Smooth muscle cell of the brain vasculature (primary cell): ENCODE results near the gene RLN1.
"Not testable (repeated sequence)": the region's sequence is repeated elsewhere in the genome, so short reads cannot be mapped to it uniquely, and the experiment has no call there.

Source experiments
- DNase-seq: peaks from one replicate; pipeline ENCODE4 v3.0.0-alpha.2; 2012; ENCODE audit warnings: low read depth, low spot score

RLN1 gene, protein sequence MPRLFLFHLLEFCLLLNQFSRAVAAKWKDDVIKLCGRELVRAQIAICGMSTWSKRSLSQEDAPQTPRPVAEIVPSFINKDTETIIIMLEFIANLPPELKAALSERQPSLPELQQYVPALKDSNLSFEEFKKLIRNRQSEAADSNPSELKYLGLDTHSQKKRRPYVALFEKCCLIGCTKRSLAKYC

DNA sequence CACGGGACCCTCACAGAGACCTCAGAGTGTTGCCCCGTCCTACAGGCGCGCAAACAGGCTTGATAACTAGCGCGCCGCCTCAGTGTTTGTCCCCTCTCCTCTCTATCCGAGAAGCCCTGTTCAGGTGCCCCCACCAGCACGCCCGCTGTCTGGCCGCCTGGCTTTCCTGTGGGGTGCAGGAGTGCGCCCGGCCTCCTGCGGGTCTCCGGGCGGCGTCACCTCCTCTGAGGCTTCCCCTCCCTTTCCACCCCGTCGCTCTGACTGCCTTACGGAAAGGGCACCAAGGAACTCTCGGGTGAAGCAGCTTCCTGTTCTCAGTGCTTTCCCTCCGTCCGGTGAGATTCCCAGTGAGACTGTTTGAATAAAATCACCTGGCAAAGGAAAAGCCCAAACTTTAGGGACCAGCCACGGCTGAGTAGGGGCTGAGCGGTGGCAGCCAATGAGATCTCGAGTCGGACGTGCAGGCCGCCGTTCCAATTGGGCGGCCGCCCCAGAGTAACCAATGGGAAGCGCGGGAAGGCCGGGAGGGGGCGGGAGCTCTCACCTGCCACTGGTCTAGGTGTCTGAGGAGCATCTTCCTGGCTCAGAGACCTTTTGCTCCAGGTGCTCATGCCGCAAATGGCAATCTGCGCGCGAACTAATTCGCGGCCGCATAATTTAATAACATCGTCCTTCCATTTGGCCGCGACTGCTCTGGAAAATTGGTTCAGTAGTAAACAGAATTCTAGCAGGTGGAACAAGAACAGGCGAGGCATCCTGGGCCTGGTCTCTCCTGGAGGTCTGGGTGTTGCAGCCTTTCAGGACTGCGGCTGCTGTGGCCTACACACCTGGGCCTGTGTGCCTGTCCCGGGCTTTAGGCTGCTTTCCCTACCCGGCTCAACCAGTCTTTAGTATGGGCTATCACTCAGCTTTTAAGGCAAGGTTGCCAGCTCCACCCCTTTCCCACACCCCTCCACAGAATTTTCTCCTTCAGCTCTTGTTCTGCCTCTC lies at the start of gene RLN1:
TSS of gene RLN1 (minus strand) at position 885 of the 990 bp plus-strand sequence. CDS start at position 755, 130 bp downstream.
- not testable (repeated sequence) for DNase-seq

DNA sequence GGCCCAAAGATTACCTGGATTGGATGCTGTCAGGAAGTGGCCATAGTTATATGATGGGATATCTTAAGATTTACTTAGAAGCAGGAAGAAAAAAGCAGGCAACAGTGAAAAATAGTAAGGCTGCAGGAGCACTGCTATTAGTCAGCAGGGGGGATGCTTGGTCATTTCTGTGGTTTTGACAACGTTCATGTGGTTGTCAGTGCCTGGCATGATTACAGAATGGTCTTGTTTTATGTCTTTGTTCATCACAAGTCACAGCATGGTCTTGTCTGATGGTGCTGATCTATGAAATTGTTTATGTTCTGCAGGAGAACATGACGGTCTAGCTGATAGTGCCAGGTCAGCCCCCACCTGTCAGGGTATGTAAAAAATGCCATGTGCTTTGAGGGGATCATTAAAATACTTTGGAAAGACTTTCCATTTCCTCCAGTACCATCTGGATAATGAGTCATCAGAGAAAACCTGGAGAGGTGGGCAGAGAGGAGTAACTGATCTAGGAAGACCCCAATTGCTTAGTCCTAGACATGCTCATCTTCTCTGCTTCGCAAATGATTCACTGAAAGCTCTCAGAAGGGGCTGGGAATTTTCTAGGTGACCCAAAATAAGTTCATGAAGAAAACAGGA lies 49.5 kb upstream of the RLN1 start:
- peak; percentile 87 for DNase-seq

DNA sequence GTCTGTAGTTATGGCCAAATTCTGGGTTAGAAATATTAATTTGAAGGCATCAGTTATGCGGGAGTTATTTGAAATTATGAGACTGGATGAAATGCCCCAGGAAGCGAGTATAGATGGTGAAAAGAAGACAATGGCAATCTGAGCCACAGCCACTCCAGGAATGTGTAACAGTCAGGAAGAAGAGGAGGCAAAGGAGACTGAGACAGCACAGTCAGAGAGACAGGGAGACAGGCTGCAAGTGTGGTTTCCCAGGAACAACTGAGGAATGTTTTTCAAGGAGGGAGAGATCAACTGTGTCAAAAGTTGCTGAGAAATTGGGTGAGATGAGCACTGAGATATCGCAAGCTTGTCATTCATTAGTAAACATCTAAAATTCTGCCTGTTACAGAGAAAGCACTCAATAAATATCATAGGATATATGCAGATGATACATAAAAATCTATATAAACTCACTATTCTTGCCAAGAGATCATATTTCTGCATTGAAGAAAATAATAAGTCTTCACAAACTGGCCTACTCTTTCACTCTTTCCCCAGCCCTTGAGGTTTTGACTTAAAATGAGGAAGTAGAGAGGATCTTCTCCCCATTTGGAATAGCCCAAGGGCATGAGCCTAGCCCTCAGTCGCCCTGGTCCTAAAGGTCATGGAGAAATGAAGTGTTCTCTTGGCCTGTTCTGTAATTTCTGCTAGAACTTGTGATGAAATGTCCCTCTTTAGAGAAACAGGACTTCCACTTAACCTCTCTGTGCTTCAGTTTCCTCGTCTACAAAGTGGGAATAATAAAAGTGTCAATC lies 48.5 kb upstream of the RLN1 start:
- peak; percentile 20 for DNase-seq

DNA sequence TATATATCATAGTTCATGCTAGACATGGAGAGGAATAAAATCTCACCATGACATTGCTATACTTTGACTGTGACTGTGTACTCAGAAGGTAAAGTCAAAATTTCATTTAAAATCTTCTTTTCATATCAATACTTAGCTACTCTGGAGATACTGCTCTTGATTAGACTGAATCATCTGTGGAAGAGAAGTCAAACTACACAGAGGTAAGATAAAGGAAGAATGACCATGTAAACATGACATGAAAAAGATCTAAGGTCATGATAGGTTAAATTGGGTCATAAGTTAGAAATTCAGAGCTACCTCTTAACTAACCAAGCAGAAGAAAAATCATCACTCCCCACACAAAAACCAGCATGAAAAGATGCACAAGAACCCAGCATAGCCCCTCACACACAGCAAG lies 44.8 kb upstream of the RLN1 start:
- DNase-seq, result no peak

DNA sequence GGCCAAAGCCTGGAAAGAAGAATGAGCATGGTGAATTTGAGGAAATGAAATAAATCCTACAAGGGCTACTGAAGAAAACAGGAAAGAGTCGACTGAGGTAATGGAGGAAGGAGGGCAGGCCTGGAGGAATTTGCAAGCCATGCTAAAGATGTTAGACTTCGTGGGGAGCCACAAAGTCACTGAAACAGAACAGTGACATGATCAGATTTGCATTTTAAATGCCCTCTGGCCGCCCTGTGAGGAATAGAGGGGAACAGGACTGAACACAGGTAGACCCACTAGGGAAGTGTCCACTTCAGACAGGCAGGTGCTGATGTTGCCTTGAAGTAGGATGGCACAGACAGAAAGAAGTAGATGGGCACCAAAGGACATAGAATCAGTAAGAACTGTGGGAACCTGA lies 42.8 kb upstream of the RLN1 start:
- no peak for DNase-seq

DNA sequence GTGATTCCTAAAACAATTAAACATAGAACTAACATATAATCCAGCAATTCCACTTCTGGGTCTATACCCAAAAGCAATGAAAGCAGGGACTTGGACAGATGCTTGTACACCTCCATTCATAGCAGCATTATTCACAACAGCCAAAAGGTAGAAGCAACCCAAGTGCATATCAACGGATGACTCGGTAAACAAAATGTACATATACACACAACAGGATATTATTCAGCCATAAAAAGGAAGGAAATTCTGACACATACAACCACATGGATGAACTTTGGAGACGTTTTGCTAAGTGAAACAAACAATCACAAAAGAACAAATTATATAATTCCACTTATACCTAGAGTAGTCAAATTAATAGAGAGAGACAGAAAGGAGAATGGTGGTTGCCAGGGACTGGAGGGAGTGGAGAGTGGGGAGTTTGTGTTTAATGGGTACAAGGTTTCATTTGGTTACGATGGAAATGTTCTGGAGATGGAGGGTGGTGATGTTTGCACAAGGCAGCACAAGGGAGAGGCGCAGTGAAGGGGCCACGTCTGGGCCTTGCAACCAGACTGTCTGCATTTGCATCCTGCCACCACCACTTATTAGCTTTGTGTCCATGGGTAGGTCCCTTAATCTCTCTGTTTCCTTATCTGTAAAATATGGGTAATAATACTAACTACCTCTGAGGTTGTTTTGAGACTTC lies 36.3 kb upstream of the RLN1 start:
- no peak for DNase-seq

DNA sequence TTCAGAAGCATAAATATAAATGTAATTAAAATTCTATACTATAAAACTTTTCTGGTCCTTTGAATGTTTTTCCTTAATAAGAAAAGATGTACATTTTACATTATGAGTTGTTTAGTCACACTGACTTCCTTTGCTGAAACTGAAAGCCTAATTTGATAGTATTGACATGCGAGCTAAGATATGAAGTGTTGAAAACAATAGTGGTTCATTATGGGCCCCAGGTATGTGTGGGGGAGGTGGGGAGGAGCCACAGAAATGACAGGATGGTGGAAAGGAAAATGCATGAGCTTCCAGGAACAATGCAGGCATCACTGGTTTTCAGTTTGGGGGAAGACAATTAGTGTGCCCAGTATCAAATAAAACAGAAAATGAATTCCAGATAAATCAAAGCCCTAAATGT lies 35.4 kb upstream of the RLN1 start:
- no peak for DNase-seq

DNA sequence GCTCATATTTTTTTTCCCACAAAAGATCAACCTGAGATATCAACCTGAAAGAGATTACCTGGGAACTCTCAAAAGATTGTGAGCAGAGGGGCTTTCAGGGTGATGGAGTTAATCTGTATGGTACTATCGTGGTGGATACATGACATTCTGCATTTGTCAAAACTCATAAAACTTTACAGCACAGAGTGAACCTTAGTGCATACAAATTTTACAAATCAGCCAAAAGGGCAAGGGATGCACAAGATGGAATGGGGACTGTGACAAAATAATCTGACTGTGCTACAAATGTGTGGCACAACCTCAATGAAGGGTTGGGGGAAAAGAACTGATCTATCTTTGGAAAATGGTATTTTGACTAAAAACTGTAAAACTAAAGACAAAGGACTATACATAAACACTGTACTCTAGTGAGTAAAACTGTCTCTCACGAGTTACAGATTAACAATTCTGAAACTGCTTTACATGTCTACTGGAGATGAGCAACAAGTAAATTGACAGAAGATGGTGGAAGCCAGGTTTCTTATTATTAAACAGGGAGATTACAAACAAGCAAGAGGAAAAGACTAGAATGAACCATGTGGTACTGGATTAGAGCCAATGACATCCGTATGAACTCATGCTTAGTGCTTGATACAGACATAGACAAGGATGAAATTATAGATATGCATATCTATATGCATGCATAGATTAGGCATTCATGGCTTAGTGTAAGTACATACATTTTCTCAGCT lies 24.8 kb upstream of the RLN1 start:
- no peak for DNase-seq

DNA sequence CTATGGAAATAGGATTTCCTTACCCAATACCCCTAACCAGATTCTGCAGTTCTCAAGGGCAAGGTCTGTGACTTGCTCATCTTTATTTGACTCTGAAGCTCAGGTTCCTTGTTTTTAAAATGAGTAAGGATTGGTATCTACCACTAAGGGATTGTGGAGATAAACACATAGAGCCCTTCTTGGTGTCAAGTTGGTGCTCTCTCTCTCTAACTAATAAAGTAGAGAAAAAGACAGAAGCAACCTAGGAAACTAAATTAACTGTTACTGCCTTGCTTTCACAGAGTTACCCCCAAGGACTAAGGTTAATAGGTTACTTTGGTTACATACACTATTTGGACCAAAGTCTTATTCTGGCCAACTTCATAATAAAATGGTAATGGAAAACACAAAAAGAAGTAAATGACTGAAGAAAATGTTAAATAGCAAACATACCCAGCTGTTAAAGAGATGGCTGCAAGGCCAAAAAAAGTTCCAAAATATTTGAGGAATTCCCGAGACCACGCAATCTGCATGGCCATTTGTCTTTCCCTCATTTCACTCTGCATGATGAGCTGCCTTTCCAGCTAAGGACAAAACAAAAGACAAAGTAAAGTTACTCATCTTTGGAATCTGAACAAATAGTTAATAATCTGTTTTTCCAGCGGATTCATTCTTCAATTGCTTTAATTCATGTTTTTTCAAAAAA lies 21.8 kb upstream of the RLN1 start:
- DNase-seq, result no peak

DNA sequence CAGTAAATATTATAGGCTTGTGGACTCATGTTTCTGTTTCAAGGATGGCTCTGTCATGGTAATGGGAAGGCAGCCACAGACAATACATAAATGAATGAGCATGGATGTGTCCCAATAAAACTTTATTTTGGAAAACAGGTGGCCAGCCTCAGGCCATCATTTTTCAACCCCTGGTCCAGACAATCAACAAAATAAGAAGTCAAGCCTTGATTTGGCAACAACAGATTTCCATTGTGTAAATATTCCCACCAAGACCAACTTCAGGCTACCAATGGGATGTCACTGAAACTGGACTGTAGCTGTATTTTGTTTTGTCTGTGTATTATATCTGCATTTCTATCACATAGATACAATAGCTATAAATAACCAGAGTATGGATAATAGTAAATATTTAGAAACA lies 20.7 kb upstream of the RLN1 start:
- DNase-seq, result no peak

DNA sequence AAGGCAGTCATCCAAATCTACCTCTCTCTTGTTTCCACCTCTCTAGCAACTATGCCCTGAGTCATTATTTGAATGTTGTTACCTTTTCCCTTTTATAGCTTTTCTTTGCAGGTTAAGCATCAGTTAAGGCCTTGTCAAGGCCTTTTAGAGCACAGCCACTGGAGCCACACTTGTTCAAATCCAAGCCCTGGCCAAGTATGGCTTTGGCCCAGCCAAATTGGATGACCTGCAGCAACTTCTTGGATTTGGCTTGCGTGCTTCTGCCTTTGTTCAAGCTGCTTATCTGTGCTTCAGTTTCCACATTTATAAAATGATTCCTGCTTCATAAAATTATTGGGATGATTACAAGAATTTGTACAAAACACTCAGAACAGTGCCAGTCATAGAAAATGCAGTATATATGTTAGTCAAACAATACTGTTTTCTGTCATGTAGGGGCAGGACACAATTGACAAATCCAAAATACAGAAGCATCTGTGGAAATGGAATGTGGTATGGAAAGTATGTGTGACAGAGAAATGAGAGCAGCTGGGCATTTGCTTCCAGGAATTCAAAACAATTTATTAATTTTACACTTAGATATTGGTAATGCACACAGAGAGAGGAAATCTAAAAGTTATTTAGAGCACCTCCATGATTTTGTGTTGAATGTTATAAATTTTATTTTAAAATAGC lies 17.9 kb upstream of the RLN1 start:
- no peak for DNase-seq

DNA sequence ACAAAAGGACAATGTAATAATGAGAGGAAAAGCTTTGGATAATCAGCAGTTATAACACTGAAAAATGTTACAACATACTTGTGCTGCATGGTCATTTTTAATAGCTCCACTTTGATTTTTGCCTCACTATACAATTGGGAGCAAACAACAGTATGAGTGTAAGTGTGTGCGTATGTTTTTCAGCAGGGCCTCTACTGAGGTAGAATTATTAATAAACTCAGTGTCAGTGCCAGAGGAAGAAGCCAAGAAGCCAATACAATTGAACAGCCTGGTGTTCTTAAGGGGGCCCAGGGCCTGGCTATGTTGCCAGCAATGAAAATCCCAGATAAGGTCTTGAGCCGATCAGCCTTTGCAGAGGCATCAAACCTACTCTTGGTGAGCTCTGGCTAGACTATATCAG lies 16.1 kb upstream of the RLN1 start:
- no peak for DNase-seq

DNA sequence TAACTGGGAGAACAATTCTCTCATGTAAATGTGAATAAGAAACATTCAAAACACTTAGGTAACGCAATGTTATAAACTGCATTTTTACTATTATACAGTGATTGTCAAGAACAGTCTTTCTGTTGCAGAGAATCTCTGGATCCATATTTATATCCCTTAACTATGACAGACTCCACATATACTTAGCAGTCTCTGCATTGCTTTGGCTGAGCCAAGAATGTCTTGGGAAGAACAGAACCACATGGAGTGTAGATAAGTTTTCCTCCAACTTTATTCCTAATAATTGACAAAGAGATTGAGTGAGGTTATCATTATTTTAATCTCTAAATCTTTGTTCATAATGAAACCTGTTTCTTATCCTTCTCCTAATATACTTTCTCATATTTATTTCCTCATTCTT lies 15.6 kb upstream of the RLN1 start:
- no peak for DNase-seq

DNA sequence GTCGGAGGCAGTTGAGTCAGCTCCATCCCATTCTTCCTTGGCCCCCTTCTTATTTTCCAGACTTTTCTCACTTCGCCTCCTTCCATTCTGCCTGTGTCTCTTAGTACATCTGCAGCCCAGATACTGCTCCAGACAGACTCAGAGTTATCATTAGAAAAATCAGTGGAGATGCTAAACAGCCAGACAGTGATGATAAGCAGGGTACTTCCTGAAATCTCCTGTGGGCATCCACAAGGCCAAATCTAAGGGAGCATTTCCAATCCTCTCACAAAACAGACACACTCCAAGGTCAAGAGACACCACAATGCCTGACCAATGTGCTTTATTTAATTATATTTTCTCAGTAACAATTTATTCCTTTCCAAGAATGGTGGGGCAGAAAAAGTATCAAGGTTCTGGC lies 14.5 kb upstream of the RLN1 start:
- no peak for DNase-seq

DNA sequence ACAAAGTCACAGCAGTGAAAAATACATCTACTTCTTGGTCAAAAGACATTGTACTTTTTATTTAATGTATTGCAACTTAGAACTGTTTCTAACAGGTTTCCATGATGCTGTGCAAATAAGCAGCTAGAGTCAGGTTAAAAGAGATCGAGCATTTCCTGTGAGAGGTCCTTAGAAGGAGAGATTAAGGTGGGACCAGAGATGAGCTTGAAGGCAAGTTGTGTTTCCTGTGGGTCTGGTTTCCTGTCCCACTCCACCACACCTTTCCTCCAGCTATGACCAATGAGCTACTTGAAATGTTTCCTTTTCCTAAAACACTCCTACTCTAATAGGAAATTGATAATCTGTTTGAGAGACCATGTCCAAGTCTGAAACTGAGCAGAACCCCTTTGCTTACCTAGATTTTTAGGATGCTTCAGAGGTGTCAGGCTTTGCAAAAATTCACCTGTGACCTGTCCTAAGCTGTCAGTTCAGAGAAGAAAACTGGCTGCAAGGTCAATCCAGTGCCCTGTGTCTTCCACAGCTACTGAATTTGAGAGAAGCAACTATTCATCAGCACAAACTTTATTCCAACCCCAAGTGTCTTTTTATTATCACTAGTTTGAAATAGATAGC lies 13.1 kb upstream of the RLN1 start:
- no peak for DNase-seq

DNA sequence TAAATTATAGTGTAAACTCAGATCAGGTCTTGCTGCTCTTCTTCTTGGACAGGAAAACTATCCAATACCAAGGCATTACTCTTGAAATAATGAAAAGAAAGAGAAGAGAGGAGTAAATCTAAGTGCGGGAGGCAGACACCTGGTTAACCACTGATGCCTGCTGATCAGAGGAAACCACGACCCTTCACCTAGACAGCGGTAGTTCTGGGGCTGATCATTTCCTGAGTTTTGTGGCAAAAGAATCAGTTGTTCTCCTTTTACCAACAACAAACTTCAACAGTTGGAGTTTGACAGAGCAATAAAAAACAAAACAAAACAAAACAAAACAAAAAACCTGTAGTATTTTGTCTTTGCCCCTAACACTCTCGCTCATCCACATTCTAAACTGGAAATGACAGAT lies 3.0 kb downstream of the RLN1 start:
- DNase-seq, result no peak

DNA sequence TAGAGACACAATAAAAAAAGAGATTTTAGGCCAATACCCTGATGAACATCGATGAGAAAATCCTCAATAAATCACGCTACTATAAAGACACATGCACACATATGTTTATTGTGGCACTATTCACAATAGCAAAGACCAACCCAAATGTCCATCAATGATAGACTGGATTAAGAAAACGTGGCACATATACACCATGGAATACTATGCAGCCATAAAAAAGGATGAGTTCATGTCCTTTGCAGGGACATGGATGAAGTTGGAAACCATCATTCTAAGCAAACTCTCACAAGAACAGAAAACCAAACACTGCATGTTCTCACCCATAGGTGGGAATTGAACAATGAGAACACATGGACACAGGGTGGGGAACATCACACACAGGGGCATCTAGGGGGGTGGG lies 8.4 kb downstream of the RLN1 start:
- DNase-seq, result not testable (repeated sequence)

DNA sequence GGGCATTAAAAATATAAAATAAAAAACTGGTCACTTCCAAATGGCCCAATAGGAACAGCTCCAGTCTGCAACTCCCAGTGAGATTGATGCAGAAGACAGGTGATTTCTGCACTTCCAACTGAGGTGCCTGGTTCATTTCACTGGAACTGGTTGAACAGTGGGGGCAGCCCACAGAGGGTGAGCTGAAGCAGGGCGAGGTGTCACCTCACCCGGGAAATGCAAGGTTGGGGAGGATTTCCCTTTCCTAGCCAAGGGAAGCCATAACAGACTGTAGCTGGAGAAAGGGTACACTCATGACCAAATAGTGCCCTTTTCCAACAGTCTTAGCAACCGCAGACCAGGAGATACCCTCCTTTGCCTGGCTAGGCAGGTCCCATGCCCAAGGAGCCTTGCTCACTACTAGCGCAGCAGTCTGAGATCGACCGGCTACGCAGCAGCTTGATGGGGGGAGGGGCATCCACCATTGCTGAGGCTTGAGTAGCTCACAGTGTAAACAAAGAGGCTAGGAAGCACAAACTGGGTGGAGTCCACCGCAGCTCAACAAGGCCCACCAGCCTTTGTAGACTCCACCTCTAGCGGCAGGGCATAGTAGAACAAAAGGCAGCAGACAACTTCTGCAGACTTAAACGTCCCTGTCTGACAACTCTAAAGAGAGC lies 12.7 kb downstream of the RLN1 start:
- no peak for DNase-seq
